ENCODE measurements around the gene COL15A1.

The COL15A1 gene

DNA sequence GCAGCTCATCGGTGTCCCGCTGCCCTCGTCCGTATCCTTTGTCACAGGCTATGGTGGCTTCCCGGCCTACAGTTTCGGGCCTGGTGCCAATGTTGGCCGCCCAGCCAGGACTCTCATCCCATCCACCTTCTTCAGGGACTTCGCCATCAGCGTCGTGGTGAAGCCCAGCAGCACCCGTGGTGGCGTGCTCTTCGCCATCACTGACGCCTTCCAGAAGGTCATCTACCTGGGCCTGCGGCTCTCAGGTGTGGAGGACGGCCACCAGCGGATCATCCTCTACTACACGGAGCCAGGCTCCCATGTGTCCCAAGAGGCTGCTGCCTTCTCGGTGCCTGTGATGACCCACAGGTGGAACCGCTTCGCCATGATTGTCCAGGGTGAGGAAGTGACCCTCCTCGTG, 41.9 kb downstream of the COL15A1 start:
- DNase-seq = no peak
- Mint-ChIP-seq H3K27me3 (no peaks in the 10 kb centered on the region), H3K27ac (no peak overlapping the region), H3K9me3 (no peaks in the 10 kb centered on the region), H3K4me1 (no peaks in the 10 kb centered on the region), H3K4me3 (no peak overlapping the region)
- ATAC-seq = no peak

- no peaks in the 10 kb centered on the region for H3K9me3 Mint-ChIP-seq
- DNase-seq (no peak), ATAC-seq (no peak)
- H3K27ac Mint-ChIP-seq = no peak overlapping the region
- no peak overlapping the region for H3K4me3 Mint-ChIP-seq
- no peaks in the 10 kb centered on the region for H3K4me1 Mint-ChIP-seq
- H3K27me3 Mint-ChIP-seq = no peaks in the 10 kb centered on the region
Observed at GRCh38 chr9:98986866-98987651, 43.4 kb downstream of the COL15A1 start.

- Mint-ChIP-seq H3K4me3 (no peak overlapping the region), H3K27me3 (no peaks in the 10 kb centered on the region), H3K27ac (peak overlapping the region in 1 of 2 donors; percentile 49), H3K4me1 (peaks cover 15% of the 10 kb centered on the region), H3K9me3 (no peaks in the 10 kb centered on the region)
- ATAC-seq (no peak), DNase-seq (no peak)
Observed at GRCh38 chr9:98989036-98990000, 45.6 kb downstream of the COL15A1 start.

GRCh38 chr9:98990181-98990870, 46.6 kb downstream of the COL15A1 start:
- peaks cover 10% of the 10 kb centered on the region for H3K27me3 Mint-ChIP-seq
- H3K4me3 Mint-ChIP-seq = no peak overlapping the region
- no peaks in the 10 kb centered on the region for H3K9me3 Mint-ChIP-seq
- H3K4me1 Mint-ChIP-seq = peaks cover 17% of the 10 kb centered on the region
- no peak for DNase-seq
- no peak for ATAC-seq
- no peak overlapping the region for H3K27ac Mint-ChIP-seq

GRCh38 chr9:98992107-98992884, 48.6 kb downstream of the COL15A1 start:
- H3K27me3 Mint-ChIP-seq = peaks cover 12% of the 10 kb centered on the region
- DNase-seq (no peak), ATAC-seq (no peak)
- peaks cover 17% of the 10 kb centered on the region for H3K4me1 Mint-ChIP-seq
- H3K27ac Mint-ChIP-seq = no peak overlapping the region
- H3K4me3 Mint-ChIP-seq = no peak overlapping the region
- H3K9me3 Mint-ChIP-seq = no peaks in the 10 kb centered on the region

GRCh38 chr9:98992885-98993569, 49.3 kb downstream of the COL15A1 start:
- Mint-ChIP-seq H3K27me3 (peaks cover 12% of the 10 kb centered on the region), H3K4me1 (peaks cover 17% of the 10 kb centered on the region), H3K27ac (no peak overlapping the region), H3K4me3 (no peak overlapping the region), H3K9me3 (no peaks in the 10 kb centered on the region)
- DNase-seq (no peak), ATAC-seq (no peak)

GRCh38 chr9:98993570-98993945, 49.9 kb downstream of the COL15A1 start:
- Mint-ChIP-seq H3K27me3 (peaks cover 12% of the 10 kb centered on the region), H3K27ac (peak overlapping the region in 1 of 2 donors; percentile 82), H3K9me3 (no peaks in the 10 kb centered on the region), H3K4me1 (peaks cover 22% of the 10 kb centered on the region), H3K4me3 (no peak overlapping the region)
- peak in 1 of 2 donors; percentile 32 for DNase-seq
- ATAC-seq = peak; percentile 82

DNA sequence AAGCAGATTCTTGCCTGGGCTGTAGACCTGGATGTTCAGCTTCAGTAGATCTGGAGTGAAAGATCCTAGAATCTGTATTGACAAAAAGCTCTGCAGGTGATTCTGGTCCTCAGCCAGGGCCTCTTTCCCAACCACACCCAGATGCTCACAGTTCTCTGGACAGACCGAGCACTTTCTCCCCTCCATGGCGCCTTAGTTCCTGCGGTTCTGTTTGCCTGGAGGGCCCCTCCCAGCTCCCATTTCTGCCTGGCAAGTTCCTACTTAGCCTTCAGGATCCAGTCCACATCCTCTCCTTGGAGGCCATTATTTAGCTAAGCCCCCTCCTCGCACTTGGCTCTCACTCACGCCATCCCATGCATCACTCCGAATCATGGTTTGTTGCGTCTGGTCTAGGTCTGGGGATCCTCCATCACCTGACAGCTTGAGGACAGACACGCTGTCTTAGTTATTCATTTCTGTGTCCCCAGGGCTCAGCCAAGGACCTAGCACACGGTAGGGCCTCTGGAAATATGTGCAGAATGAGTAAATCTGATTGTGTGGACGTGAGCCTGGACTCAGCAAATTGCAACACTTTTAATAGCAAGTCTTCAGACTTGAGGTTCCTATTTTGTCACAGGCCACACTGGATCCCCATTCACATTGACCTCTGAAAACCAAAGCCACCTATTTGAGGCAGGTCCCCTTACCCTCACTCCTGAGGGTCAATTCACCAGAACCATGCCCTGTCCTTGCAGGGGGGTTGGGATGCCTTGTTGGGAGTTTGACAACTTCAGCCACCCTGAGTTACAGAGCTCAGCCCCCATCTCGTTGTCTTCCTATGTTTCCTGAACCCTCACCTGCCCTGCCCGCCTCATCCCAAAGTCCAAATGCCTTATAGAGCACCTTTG, 50.7 kb downstream of the COL15A1 start:
- peaks cover 12% of the 10 kb centered on the region for H3K27me3 Mint-ChIP-seq
- peaks cover 28% of the 10 kb centered on the region for H3K4me1 Mint-ChIP-seq
- no peak overlapping the region for H3K27ac Mint-ChIP-seq
- H3K9me3 Mint-ChIP-seq = no peaks in the 10 kb centered on the region
- H3K4me3 Mint-ChIP-seq = no peak overlapping the region
- DNase-seq = no peak
- ATAC-seq = no peak

DNA sequence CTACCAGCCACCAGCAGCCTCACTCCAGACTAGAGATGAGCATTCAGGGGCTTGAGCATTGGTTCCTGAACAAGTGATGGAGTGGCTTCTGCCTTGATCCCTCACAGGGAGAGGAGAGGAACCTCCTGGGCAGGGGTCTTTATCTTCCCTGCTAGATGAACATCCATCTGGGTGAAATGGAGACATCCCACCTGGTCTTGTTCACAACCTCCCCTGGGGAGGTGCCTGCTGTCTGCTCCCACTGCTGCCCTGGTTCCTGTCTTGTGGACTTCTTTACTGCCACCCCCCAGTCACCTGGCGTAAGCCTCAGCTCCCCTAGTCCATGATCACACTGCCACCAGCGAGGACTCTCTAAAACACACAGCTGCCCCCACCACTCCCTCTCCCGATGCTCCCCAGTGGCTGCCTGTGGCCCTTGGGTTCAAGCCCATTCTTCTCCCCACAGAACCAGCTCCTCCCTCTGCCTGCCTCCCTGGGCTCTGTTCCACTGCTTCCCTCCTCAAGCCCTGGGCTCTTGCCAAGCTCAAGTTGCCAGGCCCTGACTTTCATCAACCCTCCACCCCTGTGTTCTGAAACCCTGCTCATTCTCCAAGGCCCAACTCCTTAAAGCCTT, 51.5 kb downstream of the COL15A1 start:
- no peak overlapping the region for H3K4me3 Mint-ChIP-seq
- no peak for DNase-seq
- ATAC-seq = no peak
- H3K27me3 Mint-ChIP-seq = peaks cover 12% of the 10 kb centered on the region
- H3K9me3 Mint-ChIP-seq = no peaks in the 10 kb centered on the region
- H3K4me1 Mint-ChIP-seq = peaks cover 28% of the 10 kb centered on the region
- peak overlapping the region in 1 of 2 donors; percentile 41 for H3K27ac Mint-ChIP-seq

GRCh38 chr9:98995971-98996504, 52.3 kb downstream of the COL15A1 start:
- no peak for ATAC-seq
- Mint-ChIP-seq H3K4me3 (no peak overlapping the region), H3K27ac (no peak overlapping the region), H3K4me1 (peaks cover 35% of the 10 kb centered on the region), H3K27me3 (peaks cover 12% of the 10 kb centered on the region), H3K9me3 (no peaks in the 10 kb centered on the region)
- DNase-seq = no peak

GRCh38 chr9:98997604-98998003, 53.9 kb downstream of the COL15A1 start:
- Mint-ChIP-seq H3K9me3 (no peaks in the 10 kb centered on the region), H3K27ac (no peak overlapping the region), H3K4me3 (no peak overlapping the region), H3K27me3 (peaks cover 12% of the 10 kb centered on the region), H3K4me1 (peaks cover 43% of the 10 kb centered on the region)
- ATAC-seq (no peak), DNase-seq (no peak)

DNA sequence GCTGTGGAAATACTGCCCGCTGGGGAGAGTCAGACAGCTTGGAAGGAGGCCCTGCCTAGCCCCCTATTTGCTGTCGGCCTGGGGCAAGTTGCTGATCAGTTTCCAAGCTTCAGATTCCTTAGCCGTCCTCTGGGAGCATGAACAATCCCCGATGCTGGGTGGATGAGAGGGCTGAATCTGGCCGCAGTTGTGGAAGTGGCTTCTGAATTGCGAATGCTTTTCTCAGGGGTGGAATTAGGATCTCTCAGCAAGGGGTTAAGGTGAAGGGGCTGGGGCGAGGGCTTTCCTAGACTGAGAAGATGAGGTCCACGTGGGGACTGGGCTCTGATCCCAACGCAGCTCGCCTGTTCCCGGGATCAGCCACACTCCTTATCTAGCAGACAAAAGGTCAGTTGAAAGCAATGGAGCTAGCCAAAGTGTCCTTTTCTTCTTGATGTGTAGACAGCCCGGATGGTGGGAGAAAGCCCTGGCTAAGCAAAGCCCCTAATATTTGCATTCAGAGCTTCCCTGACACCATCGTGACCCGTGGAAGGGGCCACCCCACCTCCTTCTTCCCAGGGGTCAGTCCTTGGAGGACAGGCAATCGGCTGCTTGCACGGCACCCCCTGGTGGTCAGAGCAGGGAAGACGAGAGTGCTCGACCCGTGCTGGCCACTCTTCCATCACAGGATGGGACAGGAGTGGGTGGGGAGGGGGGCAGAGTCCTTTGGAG, 54.9 kb downstream of the COL15A1 start:
- ATAC-seq = peak; percentile 75
- Mint-ChIP-seq H3K27ac (no peak overlapping the region), H3K4me1 (peaks cover 36% of the 10 kb centered on the region), H3K9me3 (no peaks in the 10 kb centered on the region), H3K4me3 (no peak overlapping the region), H3K27me3 (peaks cover 12% of the 10 kb centered on the region)
- peak; percentile 52 to 61 for DNase-seq

DNA sequence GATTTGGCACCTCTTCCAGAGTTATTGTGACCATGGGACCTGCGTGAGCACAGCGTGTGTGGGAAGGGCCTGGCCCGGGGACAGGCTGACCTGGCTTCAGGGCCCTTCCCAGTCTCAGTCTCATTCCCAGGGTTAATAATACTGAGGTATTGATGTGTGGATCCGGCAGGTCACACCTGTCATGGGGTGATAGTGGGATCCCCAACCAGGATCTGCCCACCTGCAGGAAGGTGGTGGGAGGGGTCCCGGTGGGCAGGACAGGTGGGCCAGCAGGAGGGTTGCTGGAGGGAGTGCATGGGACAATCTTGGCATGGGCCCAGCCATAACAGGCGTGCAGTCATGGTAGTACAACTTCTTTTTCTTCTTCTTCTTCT, 55.4 kb downstream of the COL15A1 start:
- H3K4me3 Mint-ChIP-seq = no peak overlapping the region
- DNase-seq = no peak
- H3K4me1 Mint-ChIP-seq = peaks cover 30% of the 10 kb centered on the region
- ATAC-seq = peak; percentile 36
- no peaks in the 10 kb centered on the region for H3K9me3 Mint-ChIP-seq
- H3K27me3 Mint-ChIP-seq = peaks cover 12% of the 10 kb centered on the region
- no peak overlapping the region for H3K27ac Mint-ChIP-seq

Measured in stimulated activated naive CD8-positive, alpha-beta T cell treated with anti-CD3 and anti-CD28 coated beads, Interleukin-15, amount 100 ng/mL, for 72 hours (primary cell).